GM23338 (cell line): Measurements from ENCODE around the gene NDUFV2.
"Not testable (repeated sequence)": the region's sequence is repeated elsewhere in the genome, so short reads cannot be mapped to it uniquely, and the experiment has no call there.

Experiments
- CTCF ChIP-seq, 2 experiments: fragments of 200-600 bp in 1 of 2; sonication (generic) in 1 of 2; conservative IDR thresholded peaks; 2 replicates each; pipeline versions ENCODE4 v1.5.1 to v1.6.1; 2016 to 2017; ENCODE audit warnings: antibody characterized with exemption in 2 of 2, low read depth in 2 of 2, mild to moderate bottlenecking in 2 of 2, moderate library complexity in 1 of 2
- EZH2 ChIP-seq: fragments of 200-600 bp; sonication (generic); IDR thresholded peaks from one replicate; pipeline ENCODE4 v1.8.0; 2017; ENCODE audit warnings: antibody characterized with exemption, mild to moderate bottlenecking, low read depth; ENCODE audit not compliant: unreplicated experiment
- EZH2phosphoT487 ChIP-seq: fragments of 200-600 bp; sonication (generic); IDR thresholded peaks from one replicate; pipeline ENCODE4 v1.8.1; 2018; ENCODE audit warnings: antibody characterized with exemption; ENCODE audit not compliant: unreplicated experiment
- POLR2AphosphoS5 ChIP-seq: IDR thresholded peaks from 2 replicates; pipeline ENCODE4 v1.6.1; 2016; ENCODE audit warnings: antibody characterized with exemption, low read depth

- TF ChIP-seq CTCF (conservative IDR thresholded peaks at IDR 0.05; ENCODE audit: low read depth in 2 of 2); POLR2AphosphoS5; EZH2; EZH2phosphoT487: not testable (repeated sequence)
Measured at GRCh38 chr18:9162663-9163062, 60.2 kb downstream of the NDUFV2 start.
